Liver (tissue), 9 donors: ENCODE measurements around the gene ACACB. TPM values are rescaled to one million over a fixed set of nuclear protein-coding genes. Genes with fewer than 3 reads are reported as not detected.

Experiments used
- DNase-seq: peaks from one replicate; pipeline ENCODE4 v3.0.0-alpha.2; 2017; ENCODE audit warnings: low spot score
- H3K27ac ChIP-seq, 2 donors: one replicate each; pipeline ENCODE4 v1.7.0; 2013; ENCODE audit warnings: inconsistent platforms in 2 of 2, low read length in 2 of 2, control low read depth in 1 of 2, low read depth in 1 of 2, mild to moderate bottlenecking in 1 of 2
- H3K27me3 ChIP-seq, 4 donors: one replicate each; pipeline versions ENCODE4 v1.6.1 to v1.7.0; 2013; ENCODE audit warnings: low read length in 3 of 4, inconsistent platforms in 1 of 4, mild to moderate bottlenecking in 1 of 4, moderate library complexity in 1 of 4; ENCODE audit not compliant: control insufficient read depth in 4 of 4, insufficient read depth in 4 of 4
- H3K36me3 ChIP-seq, 4 donors: one replicate each; pipeline versions ENCODE4 v1.6.1 to v1.7.0; 2013; ENCODE audit warnings: low read length in 3 of 4, mild to moderate bottlenecking in 3 of 4, low read depth in 1 of 4, moderate library complexity in 1 of 4; ENCODE audit not compliant: control insufficient read depth in 4 of 4, insufficient read depth in 3 of 4
- H3K4me1 ChIP-seq, 4 donors: one replicate each; pipeline versions ENCODE4 v1.6.1 to v1.7.0; 2013; ENCODE audit warnings: low read length in 3 of 4, mild to moderate bottlenecking in 3 of 4, moderate library complexity in 1 of 4; ENCODE audit not compliant: control insufficient read depth in 4 of 4, insufficient read depth in 4 of 4
- H3K4me3 ChIP-seq, 3 donors: one replicate each; pipeline versions ENCODE4 v1.6.1 to v1.7.0; 2013; ENCODE audit warnings: low read length in 3 of 3, control low read depth in 1 of 3, low read depth in 1 of 3, mild to moderate bottlenecking in 1 of 3
- H3K9ac ChIP-seq, 2 donors: one replicate each; pipeline ENCODE4 v1.7.0; 2013; ENCODE audit warnings: low read length in 2 of 2, mild to moderate bottlenecking in 2 of 2, moderate library complexity in 2 of 2, control low read depth in 1 of 2, low read depth in 1 of 2
- H3K9me3 ChIP-seq, 4 donors: one replicate each; pipeline versions ENCODE4 v1.6.1 to v1.7.0; 2013; ENCODE audit warnings: low read length in 3 of 4; ENCODE audit not compliant: control insufficient read depth in 4 of 4
- FOXA1 ChIP-seq: IDR thresholded peaks from 2 replicates; pipeline ENCODE4 v1.6.1; 2016; ENCODE audit warnings: antibody characterized with exemption
- FOXA2 ChIP-seq: IDR thresholded peaks from 2 replicates; pipeline ENCODE4 v1.6.1; 2016; ENCODE audit warnings: antibody characterized with exemption
- GABPA ChIP-seq, 2 donors: IDR thresholded peaks in 1 of 2; conservative IDR thresholded peaks in 1 of 2; 2 replicates each; pipeline ENCODE4 v1.6.1; 2016; ENCODE audit warnings: antibody characterized with exemption in 2 of 2, mild to moderate bottlenecking in 1 of 2, moderate library complexity in 1 of 2
- HNF4A ChIP-seq, 2 donors: conservative IDR thresholded peaks; 2 replicates each; pipeline ENCODE4 v1.6.1; 2016; ENCODE audit warnings: antibody characterized with exemption in 2 of 2, mild to moderate bottlenecking in 2 of 2
- HNF4G ChIP-seq: IDR thresholded peaks from 2 replicates; pipeline ENCODE4 v1.6.1; 2016; ENCODE audit warnings: antibody characterized with exemption
- JUND ChIP-seq, 2 donors: IDR thresholded peaks; 2 replicates each; pipeline ENCODE4 v1.6.1; 2016; ENCODE audit warnings: antibody characterized with exemption in 2 of 2
- NR2F2 ChIP-seq: IDR thresholded peaks from 2 replicates; pipeline ENCODE4 v1.6.1; 2016; ENCODE audit warnings: antibody characterized with exemption
- RAD21 ChIP-seq, 2 donors: IDR thresholded peaks; 2 replicates each; pipeline ENCODE4 v1.6.1; 2016; ENCODE audit warnings: antibody characterized with exemption in 2 of 2, mild to moderate bottlenecking in 2 of 2
- RXRA ChIP-seq, 2 donors: IDR thresholded peaks; 2 replicates each; pipeline ENCODE4 v1.6.1; 2017 to 2018; ENCODE audit warnings: antibody characterized with exemption in 2 of 2, mild to moderate bottlenecking in 1 of 2
- SP1 ChIP-seq: IDR thresholded peaks from 2 replicates; pipeline ENCODE4 v1.6.1; 2018; ENCODE audit warnings: antibody characterized with exemption, mild to moderate bottlenecking
- TAF1 ChIP-seq: conservative IDR thresholded peaks from 2 replicates; pipeline ENCODE4 v1.6.1; 2016; ENCODE audit warnings: antibody characterized with exemption, mild to moderate bottlenecking
- YY1 ChIP-seq: IDR thresholded peaks from 2 replicates; pipeline ENCODE4 v1.6.1; 2016; ENCODE audit warnings: antibody characterized with exemption, mild to moderate bottlenecking
- WGBS: extraction: QIAGEN DNeasy Blood & Tissue Kit; methylation state at CpG from one replicate; pipeline ENCODE4 v1.1.7; 2013; 5-methylcytosine and 5-hydroxymethylcytosine counted together
- polyA plus RNA-seq, 2 donors: library from polyadenylated mRNA; stranded (reverse) in 1 of 2; unstranded in 1 of 2; fragments of 200-250 nt in 1 of 2; fragments of >200 nt in 1 of 2; fragmentation: Nextera tagmentation in 1 of 2; extraction: Ambion mirVana in 1 of 2; gene quantifications; one replicate each; pipeline versions ENCODE4 v1.2.1 to v1.2.3, GENCODE V29; 2013 to 2015
- total RNA-seq, 2 donors: library from RNA; depleted of rRNA; stranded (reverse); fragments of >200 nt; gene quantifications; one replicate each; pipeline ENCODE4 v1.2.3, GENCODE V29; 2014
- TF ChIP-seq, protein P1 (sequence below): IDR thresholded peaks from 2 replicates; pipeline ENCODE4 v1.6.1; 2016; ENCODE audit warnings: antibody characterized with exemption
- TF ChIP-seq, protein P2 (sequence below): fragments of 150-350 bp; IDR thresholded peaks from 2 replicates; pipeline ENCODE4 v1.5.1; 2017; ENCODE audit warnings: improper control_type of control experiment, low read depth, low read length; ENCODE audit not compliant: missing input control
- TF ChIP-seq, protein P3 (sequence below): IDR thresholded peaks from 2 replicates; pipeline ENCODE4 v1.6.1; 2016; ENCODE audit warnings: antibody characterized with exemption
- TF ChIP-seq, protein P4 (sequence below): IDR thresholded peaks from 2 replicates; pipeline ENCODE4 v1.6.1; 2016; ENCODE audit warnings: antibody characterized with exemption, mild to moderate bottlenecking
- donor health status: healthy.
- donor health status: healthy.
- donor health status: healthy.
- donor health status: healthy.
- donor health status: healthy.

ACACB gene
- total and polyA plus RNA-seq, 4 donors = 12.9 to 288 (median 52.1) TPM

GRCh38 chr12:109089683-109090082 lies 26.7 kb upstream of the ACACB start (continued):
- TF ChIP-seq JUND (IDR thresholded peaks at IDR 0.05) = no peak
- TF ChIP-seq, protein P1, sequence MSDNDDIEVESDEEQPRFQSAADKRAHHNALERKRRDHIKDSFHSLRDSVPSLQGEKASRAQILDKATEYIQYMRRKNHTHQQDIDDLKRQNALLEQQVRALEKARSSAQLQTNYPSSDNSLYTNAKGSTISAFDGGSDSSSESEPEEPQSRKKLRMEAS = no peak

- WGBS = 47% methylated on average over 6 of the region's 6 CpGs
- peak overlapping the region; percentile 82 to 89 for H3K27ac ChIP-seq
- no peak for TF ChIP-seq FOXA1
- TF ChIP-seq, protein P2, sequence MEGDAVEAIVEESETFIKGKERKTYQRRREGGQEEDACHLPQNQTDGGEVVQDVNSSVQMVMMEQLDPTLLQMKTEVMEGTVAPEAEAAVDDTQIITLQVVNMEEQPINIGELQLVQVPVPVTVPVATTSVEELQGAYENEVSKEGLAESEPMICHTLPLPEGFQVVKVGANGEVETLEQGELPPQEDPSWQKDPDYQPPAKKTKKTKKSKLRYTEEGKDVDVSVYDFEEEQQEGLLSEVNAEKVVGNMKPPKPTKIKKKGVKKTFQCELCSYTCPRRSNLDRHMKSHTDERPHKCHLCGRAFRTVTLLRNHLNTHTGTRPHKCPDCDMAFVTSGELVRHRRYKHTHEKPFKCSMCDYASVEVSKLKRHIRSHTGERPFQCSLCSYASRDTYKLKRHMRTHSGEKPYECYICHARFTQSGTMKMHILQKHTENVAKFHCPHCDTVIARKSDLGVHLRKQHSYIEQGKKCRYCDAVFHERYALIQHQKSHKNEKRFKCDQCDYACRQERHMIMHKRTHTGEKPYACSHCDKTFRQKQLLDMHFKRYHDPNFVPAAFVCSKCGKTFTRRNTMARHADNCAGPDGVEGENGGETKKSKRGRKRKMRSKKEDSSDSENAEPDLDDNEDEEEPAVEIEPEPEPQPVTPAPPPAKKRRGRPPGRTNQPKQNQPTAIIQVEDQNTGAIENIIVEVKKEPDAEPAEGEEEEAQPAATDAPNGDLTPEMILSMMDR = no peak
- TF ChIP-seq, protein P3, sequence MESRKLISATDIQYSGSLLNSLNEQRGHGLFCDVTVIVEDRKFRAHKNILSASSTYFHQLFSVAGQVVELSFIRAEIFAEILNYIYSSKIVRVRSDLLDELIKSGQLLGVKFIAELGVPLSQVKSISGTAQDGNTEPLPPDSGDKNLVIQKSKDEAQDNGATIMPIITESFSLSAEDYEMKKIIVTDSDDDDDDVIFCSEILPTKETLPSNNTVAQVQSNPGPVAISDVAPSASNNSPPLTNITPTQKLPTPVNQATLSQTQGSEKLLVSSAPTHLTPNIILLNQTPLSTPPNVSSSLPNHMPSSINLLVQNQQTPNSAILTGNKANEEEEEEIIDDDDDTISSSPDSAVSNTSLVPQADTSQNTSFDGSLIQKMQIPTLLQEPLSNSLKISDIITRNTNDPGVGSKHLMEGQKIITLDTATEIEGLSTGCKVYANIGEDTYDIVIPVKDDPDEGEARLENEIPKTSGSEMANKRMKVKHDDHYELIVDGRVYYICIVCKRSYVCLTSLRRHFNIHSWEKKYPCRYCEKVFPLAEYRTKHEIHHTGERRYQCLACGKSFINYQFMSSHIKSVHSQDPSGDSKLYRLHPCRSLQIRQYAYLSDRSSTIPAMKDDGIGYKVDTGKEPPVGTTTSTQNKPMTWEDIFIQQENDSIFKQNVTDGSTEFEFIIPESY = no peak
- TF ChIP-seq NR2F2 = no peak
- no peak for TF ChIP-seq FOXA2
- peaks cover 0 to 3% (median under 1%) of the 10 kb centered on the region in 4 donors for H3K36me3 ChIP-seq
- H3K4me3 ChIP-seq = peak overlapping the region; percentile 52 to 77 (median 68)
- peak overlapping the region; percentile 75 to 82 for H3K9ac ChIP-seq
- no peaks in the 10 kb centered on the region for H3K27me3 ChIP-seq
- peaks cover 8 to 57% (median 41%) of the 10 kb centered on the region in 4 donors for H3K4me1 ChIP-seq
- DNase-seq = no peak
- no peaks in the 10 kb centered on the region for H3K9me3 ChIP-seq
These were observed 23.8 kb upstream of the ACACB start for GRCh38 chr12:109092497-109093021.

DNA sequence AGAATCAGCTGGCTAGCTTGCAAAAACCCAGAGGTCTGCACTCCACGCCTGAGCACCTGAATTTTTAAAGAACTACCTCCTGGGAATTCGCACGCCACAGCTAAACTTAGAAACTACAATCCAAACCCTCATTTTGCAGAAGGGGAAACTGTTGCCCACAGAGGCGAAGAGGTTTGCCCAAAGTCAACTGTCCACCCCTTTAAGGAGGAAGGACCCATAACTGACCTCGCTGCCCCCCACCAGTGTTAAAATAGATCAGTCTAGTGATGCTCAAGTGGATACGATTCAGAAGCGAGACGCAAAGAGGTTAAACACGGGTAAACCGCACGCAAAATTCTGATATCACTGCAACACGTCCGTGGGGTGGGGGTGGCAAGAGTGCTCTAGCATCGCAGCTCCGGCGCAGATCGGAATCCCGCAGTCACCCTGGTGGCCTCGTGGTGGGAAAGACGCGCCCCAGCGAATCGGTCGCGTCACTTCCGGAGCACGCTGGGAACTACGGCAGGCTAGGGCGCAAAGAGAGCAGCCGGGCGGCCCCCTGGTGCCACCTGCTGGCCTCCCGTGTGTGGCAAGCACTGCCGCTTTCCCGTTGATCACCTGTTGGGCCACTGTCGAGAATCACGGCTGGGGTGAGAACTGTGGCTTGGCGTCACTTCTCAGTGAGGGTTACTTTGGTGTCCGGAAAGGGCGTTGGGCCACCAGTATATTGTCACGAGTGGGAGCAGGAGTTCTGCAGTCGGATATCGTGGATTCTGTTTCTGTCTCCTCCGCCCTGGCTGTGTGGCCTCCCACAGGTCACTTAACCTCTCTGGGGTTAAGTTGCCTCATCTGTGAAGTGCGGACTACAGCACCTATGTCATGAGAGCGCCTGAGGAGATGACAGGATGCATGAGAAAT lies 23.1 kb upstream of the ACACB start, which contains the start of gene ALKBH2:
Gene ALKBH2, minus strand, starts transcription at position 451 of the 897 bp plus-strand sequence. CDS start 686 bp downstream, outside the sequence.
- 6% methylated on average over 45 of the region's 45 CpGs for WGBS
- Histone ChIP-seq H3K4me1 (peaks cover 7 to 53% (median 37%) of the 10 kb centered on the region in 4 donors), H3K27ac (peak within 1 kb of the TSS; percentile 82 to 89), H3K4me3 (peak within 1 kb of the TSS; percentile 52 to 77 (median 68)), H3K9ac (peak within 1 kb of the TSS; percentile 75 to 82), H3K9me3 (no peaks in the 10 kb centered on the region), H3K27me3 (no peaks in the 10 kb centered on the region), H3K36me3 (peaks cover 0 to 3% (median under 1%) of the 10 kb centered on the region in 4 donors)
- DNase-seq = peak; percentile 93
- TF ChIP-seq FOXA1 = no peak
- TF ChIP-seq, protein P3 = peak; percentile 88
- TF ChIP-seq TAF1 = no peak
- peak; percentile 58 for TF ChIP-seq SP1
- TF ChIP-seq, protein P1 = peak; percentile 97
- TF ChIP-seq GABPA (IDR thresholded peaks at IDR 0.05 in 1 of 2, conservative IDR thresholded peaks at IDR 0.05 in 1 of 2) = peak; percentile 76 to 93
- no peak for TF ChIP-seq YY1
- peak in 1 of 2 donors; percentile 8 for TF ChIP-seq HNF4A (conservative IDR thresholded peaks at IDR 0.05)
- no peak for TF ChIP-seq HNF4G
- TF ChIP-seq RXRA (IDR thresholded peaks at IDR 0.05) = peak; percentile 73 to 77
- TF ChIP-seq NR2F2 = peak; percentile 61
- TF ChIP-seq, protein P4, sequence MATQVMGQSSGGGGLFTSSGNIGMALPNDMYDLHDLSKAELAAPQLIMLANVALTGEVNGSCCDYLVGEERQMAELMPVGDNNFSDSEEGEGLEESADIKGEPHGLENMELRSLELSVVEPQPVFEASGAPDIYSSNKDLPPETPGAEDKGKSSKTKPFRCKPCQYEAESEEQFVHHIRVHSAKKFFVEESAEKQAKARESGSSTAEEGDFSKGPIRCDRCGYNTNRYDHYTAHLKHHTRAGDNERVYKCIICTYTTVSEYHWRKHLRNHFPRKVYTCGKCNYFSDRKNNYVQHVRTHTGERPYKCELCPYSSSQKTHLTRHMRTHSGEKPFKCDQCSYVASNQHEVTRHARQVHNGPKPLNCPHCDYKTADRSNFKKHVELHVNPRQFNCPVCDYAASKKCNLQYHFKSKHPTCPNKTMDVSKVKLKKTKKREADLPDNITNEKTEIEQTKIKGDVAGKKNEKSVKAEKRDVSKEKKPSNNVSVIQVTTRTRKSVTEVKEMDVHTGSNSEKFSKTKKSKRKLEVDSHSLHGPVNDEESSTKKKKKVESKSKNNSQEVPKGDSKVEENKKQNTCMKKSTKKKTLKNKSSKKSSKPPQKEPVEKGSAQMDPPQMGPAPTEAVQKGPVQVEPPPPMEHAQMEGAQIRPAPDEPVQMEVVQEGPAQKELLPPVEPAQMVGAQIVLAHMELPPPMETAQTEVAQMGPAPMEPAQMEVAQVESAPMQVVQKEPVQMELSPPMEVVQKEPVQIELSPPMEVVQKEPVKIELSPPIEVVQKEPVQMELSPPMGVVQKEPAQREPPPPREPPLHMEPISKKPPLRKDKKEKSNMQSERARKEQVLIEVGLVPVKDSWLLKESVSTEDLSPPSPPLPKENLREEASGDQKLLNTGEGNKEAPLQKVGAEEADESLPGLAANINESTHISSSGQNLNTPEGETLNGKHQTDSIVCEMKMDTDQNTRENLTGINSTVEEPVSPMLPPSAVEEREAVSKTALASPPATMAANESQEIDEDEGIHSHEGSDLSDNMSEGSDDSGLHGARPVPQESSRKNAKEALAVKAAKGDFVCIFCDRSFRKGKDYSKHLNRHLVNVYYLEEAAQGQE = no peak
- peak; percentile 99 to 100 for TF ChIP-seq RAD21 (IDR thresholded peaks at IDR 0.05)
- no peak for TF ChIP-seq FOXA2
